ENCODE results near the gene SHC2. TPM values are rescaled to one million over a fixed set of nuclear protein-coding genes. Genes with fewer than 3 reads are reported as not detected.
"Not testable (repeated sequence)": the region's sequence is repeated elsewhere in the genome, so short reads cannot be mapped to it uniquely, and the experiment has no call there.

SHC2 gene
- total RNA-seq, 1 experiment from 2014 or later: 7.0 TPM

DNA sequence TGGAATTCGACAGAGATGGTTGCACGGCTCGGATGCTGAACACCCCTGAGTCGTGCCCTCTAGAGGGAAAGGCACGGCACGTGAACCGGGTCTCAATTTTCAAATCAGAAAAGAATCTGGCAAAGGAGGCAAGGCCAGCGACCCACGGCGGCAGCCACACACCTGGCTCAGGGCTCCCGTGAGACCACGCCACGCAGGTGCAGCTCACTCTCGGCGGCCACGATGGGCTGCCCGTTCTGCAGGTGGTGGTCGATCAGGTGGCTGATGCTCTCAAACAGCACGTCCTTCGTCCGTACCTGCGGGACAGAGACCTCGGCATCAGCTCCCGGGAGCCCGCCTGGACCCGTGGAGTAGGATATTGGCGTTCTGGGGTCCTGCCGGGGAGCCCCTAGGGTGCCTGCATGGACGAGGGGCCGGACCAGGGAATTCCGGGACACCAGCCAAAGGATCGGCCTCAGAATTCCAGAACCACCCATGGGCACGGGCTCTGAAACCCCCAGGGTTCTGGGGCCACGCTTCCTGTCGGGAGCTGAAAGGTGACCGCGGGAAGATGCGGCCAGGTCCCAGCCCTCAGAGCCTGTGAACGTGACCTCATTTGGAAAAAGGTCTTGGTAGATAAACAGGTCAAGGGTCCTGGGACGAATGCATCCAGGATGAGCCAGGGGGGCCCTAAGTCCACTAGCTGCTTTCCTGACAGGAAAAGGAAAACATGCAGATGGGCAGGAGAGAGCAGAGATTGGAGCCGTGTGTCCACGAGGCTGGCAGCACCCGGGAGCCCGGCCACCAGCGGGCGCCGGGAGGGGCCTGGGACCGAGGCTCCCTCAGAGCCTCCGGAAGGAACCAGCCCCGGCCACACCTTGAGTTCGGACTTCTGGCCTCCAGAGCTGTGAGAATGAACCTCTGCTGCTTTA is 41.8 kb downstream of the SHC2 start:
- DNase-seq (ENCODE audit: low read depth, low spot score): no peak
- in situ Hi-C loops (cut with HindIII; ENCODE audit: low pct_unique_long_range_greater_than_20kb, low sequenced_read_pairs): no loop called here

DNA sequence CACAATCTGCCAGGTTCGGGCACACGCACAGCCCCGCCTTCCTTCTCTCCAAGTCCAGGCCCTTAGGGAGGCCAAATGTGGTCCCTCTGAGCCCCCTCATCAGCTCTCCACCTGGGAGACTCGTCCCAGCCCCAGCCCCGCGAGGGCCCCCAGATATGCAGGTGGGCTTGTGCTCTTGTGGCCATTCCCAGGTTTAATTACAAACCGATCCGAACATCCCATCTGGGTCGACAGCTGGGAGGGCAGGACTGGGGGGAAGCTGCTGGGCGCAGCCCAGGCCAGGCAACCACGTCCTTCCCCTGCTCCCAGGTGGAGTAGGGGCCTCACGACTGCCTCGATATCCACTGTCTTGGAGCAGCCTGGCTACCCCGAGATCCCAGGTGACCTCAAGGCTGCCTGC is 44.4 kb downstream of the SHC2 start:
- no peak for DNase-seq (ENCODE audit: low read depth, low spot score)
- in situ Hi-C loops (cut with HindIII; ENCODE audit: low pct_unique_long_range_greater_than_20kb, low sequenced_read_pairs): no loop called here

DNA sequence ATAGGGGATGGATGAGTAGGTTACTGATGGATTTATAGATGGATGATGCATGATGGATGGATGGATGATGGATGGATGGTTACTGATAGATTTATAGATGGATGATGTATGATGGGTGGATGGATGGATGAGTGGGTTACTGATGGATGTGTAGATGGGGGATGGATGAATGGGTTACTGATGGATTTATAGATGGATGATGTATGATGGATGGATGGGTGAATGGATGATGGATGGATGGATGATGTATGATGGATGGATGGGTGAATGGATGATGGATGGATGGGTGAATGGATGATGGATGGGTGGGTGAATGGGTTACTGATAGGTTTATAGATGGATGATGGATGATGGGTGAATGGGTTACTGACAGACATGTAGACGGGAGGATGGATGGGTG is 45.5 kb downstream of the SHC2 start:
- in situ Hi-C loops (cut with HindIII; ENCODE audit: low pct_unique_long_range_greater_than_20kb, low sequenced_read_pairs): no loop called here
- no peak for DNase-seq (ENCODE audit: low read depth, low spot score)

DNA sequence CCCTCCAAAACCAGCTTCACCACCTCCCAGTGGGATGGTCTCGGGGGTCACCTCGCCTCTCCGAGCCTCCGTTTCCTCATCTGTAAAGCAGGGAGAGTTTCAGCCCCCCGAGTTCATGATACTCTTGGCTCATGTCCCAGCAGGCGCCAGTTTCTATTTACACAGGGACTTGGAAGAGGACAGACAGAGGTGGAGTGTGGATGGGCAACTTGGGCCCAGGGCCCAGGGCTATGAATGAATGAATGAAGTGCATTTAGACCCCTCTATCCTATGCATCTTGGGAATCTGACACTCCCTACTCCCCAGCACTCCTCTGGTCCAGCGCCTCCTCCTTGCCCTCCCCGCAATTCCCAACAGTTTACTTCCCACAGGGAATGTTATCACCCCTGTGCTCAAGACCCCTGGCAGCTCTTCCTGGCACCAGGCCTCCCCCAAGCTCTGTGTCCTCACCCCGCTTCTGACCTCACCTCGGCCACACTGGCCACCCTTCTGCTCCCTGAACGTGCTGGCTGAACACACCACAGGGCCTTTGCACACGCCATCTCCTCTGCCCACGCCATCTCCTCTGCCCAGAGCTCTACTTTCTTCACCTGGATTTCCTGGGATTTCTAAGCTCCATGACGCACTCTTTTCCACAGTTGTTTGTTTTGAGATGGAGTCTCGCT is 46.9 kb downstream of the SHC2 start:
- no peak for DNase-seq (ENCODE audit: low read depth, low spot score)
- in situ Hi-C loops (cut with HindIII; ENCODE audit: low pct_unique_long_range_greater_than_20kb, low sequenced_read_pairs): no loop called here

DNA sequence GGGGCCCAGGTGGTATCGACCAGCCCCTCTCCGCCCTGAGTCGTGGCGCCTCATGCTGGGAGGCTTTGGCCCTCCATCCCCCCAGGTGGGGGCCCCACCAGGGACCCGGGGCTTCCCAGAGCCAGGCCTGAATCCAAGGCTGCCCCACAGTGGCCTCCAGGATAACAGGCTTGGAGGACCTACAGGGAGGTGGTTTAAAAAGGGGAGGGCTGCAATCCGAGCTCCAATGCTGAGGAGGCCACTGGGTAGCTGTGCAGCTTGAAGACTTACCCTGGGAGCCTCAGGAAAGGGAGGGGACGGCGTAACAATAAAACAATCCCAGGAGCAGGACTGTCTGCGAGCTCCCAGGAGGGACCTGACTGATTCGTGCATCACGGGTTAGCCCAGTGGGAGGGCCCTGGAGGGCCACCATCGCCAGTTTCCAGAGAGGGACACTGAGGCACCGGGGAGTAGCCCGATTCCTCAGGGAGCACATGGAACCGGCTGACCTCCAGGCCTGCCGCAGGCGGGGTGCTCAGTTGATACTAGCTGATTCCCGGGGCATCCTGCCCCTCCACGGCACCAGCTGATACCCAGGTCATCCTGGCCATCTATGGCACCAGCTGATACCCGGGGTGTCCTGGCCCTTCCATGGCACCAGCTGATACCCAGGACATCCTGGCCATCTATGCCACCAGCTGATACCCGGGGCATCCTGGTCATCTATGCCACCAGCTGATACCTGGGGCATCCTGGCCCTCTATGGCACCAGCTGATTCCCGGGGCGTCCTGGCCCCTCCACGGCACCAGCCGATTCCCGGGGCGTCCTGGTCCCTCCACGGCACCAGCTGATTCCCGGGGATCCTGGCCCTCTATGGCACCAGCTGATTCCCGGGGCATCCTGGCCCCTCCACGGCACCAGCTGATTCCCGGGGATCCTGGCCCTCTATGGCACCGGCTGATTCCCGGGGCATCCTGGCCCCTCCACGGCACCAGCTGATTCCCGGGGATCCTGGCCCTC is 48.2 kb downstream of the SHC2 start:
- in situ Hi-C loops (cut with HindIII; ENCODE audit: low pct_unique_long_range_greater_than_20kb, low sequenced_read_pairs): no loop called here
- no peak for DNase-seq (ENCODE audit: low read depth, low spot score)

DNA sequence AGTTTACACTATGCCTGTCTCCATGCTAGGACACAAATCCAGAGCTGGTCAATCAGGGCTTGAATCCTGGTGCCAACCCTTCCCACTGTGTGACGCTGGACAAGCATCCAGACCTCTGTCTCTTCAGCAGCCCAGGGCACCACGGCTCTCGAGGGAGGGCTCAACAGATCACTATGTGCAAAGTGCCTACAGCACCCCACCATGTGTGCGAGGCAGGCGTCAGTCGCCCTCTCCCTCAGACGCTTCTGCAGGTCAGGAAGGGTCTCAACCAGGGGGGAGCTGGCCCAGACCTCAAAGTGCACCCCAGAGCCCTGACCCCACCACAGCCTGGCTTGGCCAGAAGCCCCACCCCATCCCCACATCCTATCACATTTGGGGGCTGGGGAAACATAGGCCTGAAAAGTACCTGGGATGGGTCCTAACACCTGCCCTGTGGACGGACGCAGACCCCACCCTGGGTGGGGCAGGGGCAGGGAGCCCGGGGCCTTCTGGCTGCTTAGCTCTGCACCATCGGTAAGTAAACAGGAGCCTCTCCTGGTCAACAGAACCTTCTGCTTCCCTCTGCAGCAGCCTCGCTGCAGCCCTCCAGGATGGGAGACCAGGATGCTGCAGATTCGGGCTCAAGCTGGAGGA is 49.0 kb downstream of the SHC2 start:
- no peak for DNase-seq (ENCODE audit: low read depth, low spot score)
- in situ Hi-C loops (cut with HindIII; ENCODE audit: low pct_unique_long_range_greater_than_20kb, low sequenced_read_pairs): no loop called here

DNA sequence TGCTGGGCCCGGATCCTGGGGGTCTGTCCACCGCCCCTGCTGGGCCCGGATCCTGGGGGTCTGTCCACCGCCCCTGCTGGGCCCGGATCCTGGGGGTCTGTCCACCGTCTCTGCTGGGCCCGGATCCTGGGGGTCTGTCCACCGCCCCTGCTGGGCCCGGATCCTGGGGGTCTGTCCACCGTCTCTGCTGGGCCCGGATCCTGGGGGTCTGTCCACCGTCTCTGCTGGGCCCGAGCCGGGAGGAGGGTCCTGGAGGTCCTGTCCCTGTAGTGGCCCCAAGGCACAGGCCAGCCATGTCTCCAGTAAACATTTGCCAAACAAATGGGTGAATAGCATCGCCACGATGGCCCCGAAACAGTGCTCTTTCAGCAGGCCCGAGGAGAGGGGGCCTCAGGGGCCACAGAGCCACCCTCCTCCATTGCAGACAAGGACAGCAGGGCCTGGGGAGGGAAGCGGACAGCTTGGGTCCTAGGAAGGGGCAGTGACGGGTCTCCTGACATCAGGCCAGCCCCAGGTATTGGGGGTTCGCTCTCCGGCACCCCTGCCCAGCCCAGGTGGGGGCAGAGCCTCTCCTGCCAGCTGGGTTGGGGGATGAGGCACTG is 49.6 kb downstream of the SHC2 start:
- DNase-seq (ENCODE audit: low read depth, low spot score); in situ Hi-C loops (cut with HindIII; ENCODE audit: low pct_unique_long_range_greater_than_20kb, low sequenced_read_pairs): not testable (repeated sequence)

DNA sequence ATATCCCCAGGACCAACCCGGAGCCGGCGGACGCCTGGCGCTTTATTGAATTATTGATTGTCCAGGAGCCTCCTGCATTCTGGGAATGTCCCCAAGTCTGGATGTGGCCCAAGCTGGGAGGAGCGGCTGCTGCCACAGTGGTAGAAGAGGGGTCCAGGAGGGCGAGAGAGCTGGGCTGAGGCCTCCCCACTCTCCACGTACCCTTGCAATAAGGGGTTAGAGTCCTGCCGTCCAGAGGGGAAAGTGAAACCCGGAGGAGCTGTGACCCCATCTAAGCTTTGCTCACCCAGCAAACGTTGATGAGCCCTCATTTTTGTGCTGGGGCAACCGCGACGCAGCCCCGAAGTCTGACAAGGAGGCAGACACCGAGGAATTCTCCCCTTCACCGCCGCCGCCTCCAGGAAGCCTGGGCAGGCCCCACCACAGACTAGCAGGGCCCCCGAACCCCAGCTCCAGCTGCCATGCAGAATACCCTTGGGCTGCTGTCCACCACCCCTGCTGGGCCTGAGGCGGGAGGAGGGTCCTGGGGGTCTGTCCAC is 50.5 kb downstream of the SHC2 start:
- no peak for DNase-seq (ENCODE audit: low read depth, low spot score)
- in situ Hi-C loops (cut with HindIII; ENCODE audit: low pct_unique_long_range_greater_than_20kb, low sequenced_read_pairs): no loop called here

DNA sequence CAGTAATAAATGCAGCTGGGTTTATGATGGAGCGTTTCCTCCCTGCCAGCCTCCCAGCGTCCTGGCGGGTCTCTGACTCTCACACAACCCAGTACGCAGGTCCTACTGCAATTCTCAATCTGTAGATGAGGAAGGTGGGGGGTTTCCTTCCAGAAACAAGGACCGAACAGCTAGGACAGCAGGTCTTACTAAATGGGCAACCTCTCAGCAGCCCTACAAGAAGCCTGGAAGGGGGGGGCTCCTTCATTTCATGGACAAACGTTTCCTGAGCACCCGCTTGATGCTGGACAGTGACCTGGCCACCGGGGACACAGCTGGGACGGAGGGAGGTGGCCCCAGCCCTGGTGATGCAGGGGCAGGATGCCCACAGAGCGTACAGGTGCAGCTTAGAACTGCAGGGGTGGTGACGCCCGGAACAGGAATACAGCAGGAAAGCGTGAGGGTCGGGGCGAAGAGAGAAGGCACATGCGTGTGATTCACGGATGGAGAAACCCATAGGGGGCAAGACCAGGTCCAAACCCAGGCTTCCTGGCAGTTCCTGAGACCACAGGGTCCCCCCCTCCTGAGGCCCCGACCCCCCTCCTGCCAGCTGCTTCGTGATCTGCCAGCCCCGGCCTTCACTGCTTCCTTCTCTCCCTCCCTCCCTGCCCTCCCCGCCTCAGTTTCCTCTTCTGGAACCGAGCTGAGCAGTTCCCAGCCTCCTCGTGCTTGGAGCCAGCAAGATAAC is 51.2 kb downstream of the SHC2 start:
- DNase-seq (ENCODE audit: low read depth, low spot score): no peak
- in situ Hi-C loops (cut with HindIII; ENCODE audit: low pct_unique_long_range_greater_than_20kb, low sequenced_read_pairs): no loop called here

DNA sequence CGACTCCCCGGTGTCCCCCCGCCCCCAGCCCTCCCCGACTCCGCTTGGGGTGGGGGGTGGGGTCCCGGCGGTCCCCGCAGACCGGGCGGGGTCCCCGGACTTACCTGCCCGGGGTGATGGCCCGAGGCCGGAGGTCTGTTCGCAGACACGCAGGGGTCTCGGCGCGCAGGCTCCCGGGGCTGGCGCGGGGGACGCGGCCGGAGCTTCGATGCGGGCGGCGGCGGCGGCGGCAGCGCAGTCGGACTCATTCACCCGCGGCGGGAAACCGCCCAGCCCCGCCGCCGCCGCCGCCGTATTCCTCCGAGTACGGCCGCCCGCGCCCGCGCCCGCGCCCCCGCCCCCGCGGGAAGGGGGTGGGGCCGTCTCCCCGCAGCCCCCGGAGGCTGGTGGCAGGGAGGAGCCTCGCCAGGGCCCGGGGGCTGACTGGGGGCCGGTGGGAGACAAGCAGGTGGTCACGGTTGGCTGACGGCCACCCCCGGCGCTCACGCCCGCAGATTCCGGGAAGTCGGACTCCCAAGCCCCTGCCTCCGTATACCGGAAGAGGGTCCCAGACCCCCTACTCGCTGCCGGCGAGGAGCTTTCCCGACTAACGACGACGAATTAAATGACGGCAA is 51.8 kb downstream of the SHC2 start, which contains the start of gene C2CD4C:
TSS of gene C2CD4C (minus strand) at position 246 of the 614 bp plus-strand sequence. CDS start 786 bp downstream, outside the sequence.
- in situ Hi-C loops (cut with HindIII; ENCODE audit: low pct_unique_long_range_greater_than_20kb, low sequenced_read_pairs): no loop called here
- no peak for DNase-seq (ENCODE audit: low read depth, low spot score)

DNA sequence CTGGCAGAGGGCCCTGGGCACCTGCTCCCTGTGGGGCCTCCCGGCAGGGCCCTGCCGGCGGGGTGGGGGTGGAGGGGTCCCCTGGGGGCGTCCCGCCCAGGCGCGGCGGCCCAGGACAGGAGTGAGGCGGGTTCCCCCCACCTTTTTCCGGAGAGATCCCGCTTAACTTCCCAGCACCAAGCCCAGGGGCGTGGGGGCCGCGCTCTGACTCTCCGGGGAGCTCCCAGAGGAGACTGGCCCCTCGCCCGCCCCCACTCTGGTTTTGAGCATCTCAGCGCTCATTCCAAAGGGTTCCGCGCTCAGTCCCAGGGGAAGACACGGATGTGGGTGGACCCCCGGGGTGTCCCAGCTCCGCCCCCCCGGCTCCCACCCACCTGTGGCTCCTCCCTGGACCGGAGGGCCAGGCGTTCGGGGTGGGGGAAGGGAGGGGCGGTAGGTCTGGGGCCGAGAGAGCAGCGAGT is 52.4 kb downstream of the SHC2 start:
- DNase-seq (ENCODE audit: low read depth, low spot score): no peak

DNA sequence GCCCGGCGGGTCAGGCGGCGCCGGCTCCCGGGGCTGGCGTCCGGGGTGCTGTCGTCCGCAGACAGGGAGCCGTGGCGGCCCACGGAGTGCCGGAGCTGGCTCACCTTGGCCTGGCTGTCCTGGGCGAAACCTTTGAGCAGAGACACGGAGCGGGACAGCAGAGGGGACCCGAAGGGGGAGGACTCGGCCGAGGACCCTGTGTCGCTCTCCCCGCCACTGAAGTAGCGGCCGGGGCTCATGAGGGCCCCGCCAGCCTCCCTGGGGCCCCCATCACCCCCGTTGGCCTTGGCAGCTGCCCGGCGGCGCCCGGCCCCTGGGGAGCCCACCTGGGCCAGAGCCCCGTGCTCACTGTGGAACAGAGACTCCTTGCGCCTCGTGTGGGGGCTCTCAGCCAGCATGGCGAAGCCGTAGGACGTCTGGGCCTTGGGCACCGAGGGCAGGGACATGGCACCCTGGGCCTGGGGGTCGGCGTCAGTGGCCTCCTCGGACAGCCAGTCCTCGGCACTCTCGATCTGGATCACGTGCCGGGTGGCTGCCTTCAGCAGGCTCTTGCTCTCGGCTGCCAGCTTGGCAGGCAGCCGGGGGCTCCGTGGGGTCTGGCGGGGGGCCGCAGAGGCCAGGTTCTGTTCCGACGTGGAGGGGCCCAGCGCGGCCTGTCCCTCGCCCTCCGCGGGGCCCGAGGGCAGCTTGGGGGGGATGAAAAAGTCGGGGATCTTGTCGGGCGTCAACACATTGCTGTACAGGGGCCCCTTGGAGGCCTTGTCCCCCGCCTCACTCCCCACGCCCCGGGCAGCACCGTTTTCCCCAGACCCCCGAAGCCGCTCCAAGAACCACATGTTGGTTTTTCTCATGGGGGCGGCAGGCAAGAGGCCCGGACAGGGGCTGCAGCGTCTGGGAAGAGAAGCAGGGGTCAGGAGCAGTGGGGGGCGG is 53.1 kb downstream of the SHC2 start:
- in situ Hi-C loops (cut with HindIII; ENCODE audit: low pct_unique_long_range_greater_than_20kb, low sequenced_read_pairs): no loop called here
- DNase-seq (ENCODE audit: low read depth, low spot score): no peak

More for the DNA sequence above, 52.4 kb downstream of the SHC2 start:
- in situ Hi-C loops (cut with HindIII; ENCODE audit: low pct_unique_long_range_greater_than_20kb, low sequenced_read_pairs): no loop called here

DNA sequence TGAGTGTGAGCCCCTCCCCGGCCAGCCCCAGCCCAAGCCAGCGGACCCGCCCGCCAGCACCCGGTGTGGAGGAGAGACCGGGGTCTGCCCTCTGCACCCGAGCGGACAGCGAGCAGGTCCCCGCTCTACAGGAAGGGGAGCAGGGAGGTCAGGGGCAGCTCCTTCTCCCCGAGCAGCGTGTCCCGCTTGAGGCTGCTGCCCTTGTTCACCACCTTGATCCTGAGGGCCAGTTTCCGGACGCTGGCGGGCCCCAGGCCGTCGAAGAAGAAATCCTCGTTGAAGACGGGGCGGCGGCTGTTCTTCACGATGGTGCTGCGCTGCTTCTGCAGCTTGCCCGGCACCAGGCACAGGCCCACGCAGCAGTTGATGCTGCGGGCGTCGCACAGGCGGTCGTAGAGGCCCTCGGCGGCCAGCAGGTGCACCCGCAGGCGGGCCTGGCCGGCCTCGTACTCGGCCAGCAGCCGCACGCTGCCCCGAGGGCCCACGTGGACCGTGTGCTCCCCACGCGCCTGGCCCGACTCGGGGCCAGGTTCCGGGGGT is 53.8 kb downstream of the SHC2 start:
- DNase-seq (ENCODE audit: low read depth, low spot score): no peak
- in situ Hi-C loops (cut with HindIII; ENCODE audit: low pct_unique_long_range_greater_than_20kb, low sequenced_read_pairs): no loop called here

DNA sequence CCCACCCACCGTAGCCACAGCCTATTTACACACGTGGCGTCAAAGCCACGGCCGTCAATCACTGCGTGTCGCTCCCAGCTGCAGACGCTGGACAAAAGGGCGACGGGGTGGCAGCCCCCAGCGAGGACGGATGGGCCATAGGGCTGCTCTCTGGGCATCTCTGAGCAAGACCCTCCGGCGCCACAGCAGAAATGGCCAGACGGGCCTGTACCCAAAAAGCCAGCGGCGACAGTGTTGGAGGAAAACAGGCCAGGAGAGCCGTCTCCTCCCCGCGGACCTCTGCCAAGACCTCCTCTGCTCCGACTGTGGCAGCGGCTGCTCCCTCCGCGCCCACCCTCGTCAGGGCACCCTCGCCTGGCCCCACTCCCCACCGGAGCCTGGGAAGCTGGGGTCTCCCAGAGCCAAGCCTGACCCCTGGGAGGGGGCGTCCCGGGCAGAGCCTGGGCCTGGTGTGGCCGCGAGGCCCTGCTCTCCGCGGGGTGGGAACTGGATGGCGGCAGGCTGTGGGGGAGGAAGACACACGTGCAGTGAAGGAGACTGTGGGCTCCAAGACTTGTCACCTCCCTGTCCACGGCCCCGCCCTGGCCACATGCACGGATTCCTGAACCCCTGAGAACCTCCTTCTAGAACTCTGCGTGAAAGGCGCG is 54.6 kb downstream of the SHC2 start:
- no peak for DNase-seq (ENCODE audit: low read depth, low spot score)
- in situ Hi-C loops (cut with HindIII; ENCODE audit: low pct_unique_long_range_greater_than_20kb, low sequenced_read_pairs): no loop called here

Measured in SK-MEL-5 (cell line).